Right lobe of liver (tissue), 4 donors: Measurements from ENCODE around the gene BCL2L11.

Experiments
- POLR2A ChIP-seq: fragments of 450-650 bp; IDR thresholded peaks from one replicate; pipeline ENCODE4 v1.6.1; 2017; ENCODE audit warnings: antibody characterized with exemption, mild to moderate bottlenecking
- TF ChIP-seq, protein P1 (sequence below), 4 donors: fragments of 200-600 bp in 3 of 4; fragments of 450-650 bp in 1 of 4; IDR thresholded peaks; one replicate each; pipeline versions ENCODE4 v1.5.1 to v1.8.0; 2016 to 2022; ENCODE audit warnings: antibody characterized with exemption in 4 of 4, mild to moderate bottlenecking in 2 of 4
- donor health status: DM: no; HTN: no; CAD: no.
- donor health status: DM: no; HTN: no; CAD: no.
- donor health status: DM: no; HTN: yes; CAD: no.

DNA sequence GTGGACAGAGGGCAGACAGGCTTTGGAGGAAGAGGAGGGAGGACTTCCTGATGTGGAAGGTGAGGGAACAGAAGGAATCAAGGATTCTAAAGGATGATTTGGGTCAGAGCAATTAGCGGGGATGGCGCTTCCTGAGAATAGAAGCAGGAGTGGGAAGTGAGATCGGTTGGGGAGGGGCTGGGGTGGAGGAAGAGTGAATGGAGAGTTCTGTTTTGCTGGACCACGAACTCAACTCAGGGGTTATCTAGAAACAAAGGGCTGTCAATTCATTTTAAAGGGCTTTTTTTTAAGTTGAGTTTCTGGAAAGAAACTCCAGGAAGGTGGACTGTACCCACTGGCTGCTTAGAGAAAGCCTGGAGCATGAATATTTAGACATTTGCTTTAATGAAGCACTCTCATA lies 54.9 kb downstream of the BCL2L11 start:
- TF ChIP-seq, protein P1, sequence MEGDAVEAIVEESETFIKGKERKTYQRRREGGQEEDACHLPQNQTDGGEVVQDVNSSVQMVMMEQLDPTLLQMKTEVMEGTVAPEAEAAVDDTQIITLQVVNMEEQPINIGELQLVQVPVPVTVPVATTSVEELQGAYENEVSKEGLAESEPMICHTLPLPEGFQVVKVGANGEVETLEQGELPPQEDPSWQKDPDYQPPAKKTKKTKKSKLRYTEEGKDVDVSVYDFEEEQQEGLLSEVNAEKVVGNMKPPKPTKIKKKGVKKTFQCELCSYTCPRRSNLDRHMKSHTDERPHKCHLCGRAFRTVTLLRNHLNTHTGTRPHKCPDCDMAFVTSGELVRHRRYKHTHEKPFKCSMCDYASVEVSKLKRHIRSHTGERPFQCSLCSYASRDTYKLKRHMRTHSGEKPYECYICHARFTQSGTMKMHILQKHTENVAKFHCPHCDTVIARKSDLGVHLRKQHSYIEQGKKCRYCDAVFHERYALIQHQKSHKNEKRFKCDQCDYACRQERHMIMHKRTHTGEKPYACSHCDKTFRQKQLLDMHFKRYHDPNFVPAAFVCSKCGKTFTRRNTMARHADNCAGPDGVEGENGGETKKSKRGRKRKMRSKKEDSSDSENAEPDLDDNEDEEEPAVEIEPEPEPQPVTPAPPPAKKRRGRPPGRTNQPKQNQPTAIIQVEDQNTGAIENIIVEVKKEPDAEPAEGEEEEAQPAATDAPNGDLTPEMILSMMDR (IDR thresholded peaks at IDR 0.05) = no peak
- TF ChIP-seq POLR2A = no peak
